ENCODE measurements around the gene RNF14.

The RNF14 gene

GRCh38 chr5:142012792-142013388 lies 44.0 kb downstream of the RNF14 start, which contains the start of gene GNPDA1:
Gene GNPDA1 (minus strand): TSS chr5:142013027. CDS start chr5:142012035, 992 bp downstream.
- H3K27me3 ChIP-seq (ENCODE audit: insufficient read depth, low read length) = no peaks in the 10 kb centered on the region
- peaks cover 12% of the 10 kb centered on the region for H3K36me3 ChIP-seq (ENCODE audit: insufficient read depth, low read length)
- H3K9me3 ChIP-seq (ENCODE audit: low read length) = no peaks in the 10 kb centered on the region
- no peaks in the 10 kb centered on the region for H4K20me1 ChIP-seq (ENCODE audit: insufficient read depth, low read length)
- H3K27ac ChIP-seq (ENCODE audit: low read depth, low read length, poor library complexity, severe bottlenecking) = no peak within 1 kb of the TSS
- peak within 1 kb of the TSS; percentile 87 for H3K4me3 ChIP-seq (ENCODE audit: low read depth, low read length, poor library complexity, severe bottlenecking)
- H2AFZ ChIP-seq (ENCODE audit: low read length) = peak within 1 kb of the TSS; percentile 99
- peak within 1 kb of the TSS; percentile 98 for H3K4me2 ChIP-seq (ENCODE audit: low read length)
- no peaks in the 10 kb centered on the region for H3F3A ChIP-seq (ENCODE audit: insufficient read depth, low read length)
- TF ChIP-seq CTCF (IDR thresholded peaks at IDR 0.05; ENCODE audit: low read length) (no peak), EZH2 (IDR thresholded peaks at IDR 0.05; ENCODE audit: borderline replicate concordance, low read length) (no peak)
- H3K4me1 ChIP-seq (ENCODE audit: insufficient read depth, low read length, severe bottlenecking) = peaks cover 12% of the 10 kb centered on the region
- H3K9ac ChIP-seq (ENCODE audit: low read length) = peak within 1 kb of the TSS; percentile 84
- no peaks in the 10 kb centered on the region for H3K9me2 ChIP-seq (ENCODE audit: low read depth, low read length)
- no peaks in the 10 kb centered on the region for H3K79me2 ChIP-seq (ENCODE audit: insufficient read depth, low read length)

DNA sequence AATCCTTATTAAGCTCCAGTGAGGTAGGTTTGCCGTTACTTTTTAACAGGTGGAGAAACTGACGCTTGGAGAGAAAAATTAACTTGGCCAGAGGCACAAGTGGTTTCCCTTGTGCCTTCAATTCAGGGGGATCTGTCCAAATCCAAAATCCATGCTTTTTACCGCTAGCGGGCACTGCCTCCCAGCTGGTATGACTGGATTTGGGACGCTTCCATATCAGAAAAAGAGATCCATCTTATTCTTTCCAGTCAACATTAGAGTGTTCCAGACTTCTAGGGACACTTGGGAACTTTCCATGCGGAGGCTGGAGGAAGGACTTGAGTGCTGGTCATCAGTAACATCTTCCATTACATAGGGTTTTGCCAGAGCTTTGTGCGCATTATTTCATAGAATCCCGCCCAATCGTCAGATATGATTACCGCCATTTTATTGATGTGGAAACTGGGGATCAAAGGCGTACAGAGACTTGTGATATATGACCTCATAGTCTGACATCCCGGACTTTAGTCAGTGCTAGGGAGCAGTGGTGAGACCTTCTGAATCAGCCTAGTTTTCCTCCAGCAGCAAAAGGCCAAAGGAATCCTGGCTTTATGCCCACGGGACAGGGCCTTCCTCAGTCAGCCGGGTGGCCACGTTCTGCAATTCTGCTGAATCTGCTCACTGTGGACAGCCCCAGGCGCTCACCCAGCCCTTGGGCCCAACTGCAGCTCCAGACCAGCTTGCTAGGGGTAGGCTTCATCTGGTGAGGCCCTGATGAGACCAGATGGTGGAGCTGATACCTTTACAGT lies 45.0 kb downstream of the RNF14 start:
- no peak overlapping the region for H2AFZ ChIP-seq (ENCODE audit: low read length)
- no peaks in the 10 kb centered on the region for H4K20me1 ChIP-seq (ENCODE audit: insufficient read depth, low read length)
- no peak overlapping the region for H3K9ac ChIP-seq (ENCODE audit: low read length)
- no peaks in the 10 kb centered on the region for H3F3A ChIP-seq (ENCODE audit: insufficient read depth, low read length)
- no peaks in the 10 kb centered on the region for H3K27me3 ChIP-seq (ENCODE audit: insufficient read depth, low read length)
- H3K4me3 ChIP-seq (ENCODE audit: low read depth, low read length, poor library complexity, severe bottlenecking) = no peak overlapping the region
- H3K9me2 ChIP-seq (ENCODE audit: low read depth, low read length) = no peaks in the 10 kb centered on the region
- H3K79me2 ChIP-seq (ENCODE audit: insufficient read depth, low read length) = no peaks in the 10 kb centered on the region
- H3K27ac ChIP-seq (ENCODE audit: low read depth, low read length, poor library complexity, severe bottlenecking) = no peak overlapping the region
- no peak overlapping the region; the same call in 1 of the 2 replicates for H3K4me2 ChIP-seq (ENCODE audit: low read length)
- no peaks in the 10 kb centered on the region for H3K9me3 ChIP-seq (ENCODE audit: low read length)
- peaks cover 12% of the 10 kb centered on the region for H3K4me1 ChIP-seq (ENCODE audit: insufficient read depth, low read length, severe bottlenecking)
- H3K36me3 ChIP-seq (ENCODE audit: insufficient read depth, low read length) = peaks cover 3% of the 10 kb centered on the region
- no peak for TF ChIP-seq CTCF (IDR thresholded peaks at IDR 0.05; ENCODE audit: low read length)

GRCh38 chr5:142014911-142015584 lies 46.1 kb downstream of the RNF14 start:
- H3F3A ChIP-seq (ENCODE audit: insufficient read depth, low read length) = no peaks in the 10 kb centered on the region
- no peak overlapping the region for H3K4me3 ChIP-seq (ENCODE audit: low read depth, low read length, poor library complexity, severe bottlenecking)
- H3K9ac ChIP-seq (ENCODE audit: low read length) = no peak overlapping the region
- H3K27me3 ChIP-seq (ENCODE audit: insufficient read depth, low read length) = no peaks in the 10 kb centered on the region
- TF ChIP-seq EZH2 (IDR thresholded peaks at IDR 0.05; ENCODE audit: borderline replicate concordance, low read length) (no peak), CTCF (IDR thresholded peaks at IDR 0.05; ENCODE audit: low read length) (peak; percentile 67)
- H3K9me2 ChIP-seq (ENCODE audit: low read depth, low read length) = no peaks in the 10 kb centered on the region
- H4K20me1 ChIP-seq (ENCODE audit: insufficient read depth, low read length) = no peaks in the 10 kb centered on the region
- peaks cover 12% of the 10 kb centered on the region for H3K4me1 ChIP-seq (ENCODE audit: insufficient read depth, low read length, severe bottlenecking)
- 0 out of 2 replicates have a peak, but pooled peaks cover under 1% of the 10 kb centered on the region for H3K9me3 ChIP-seq (ENCODE audit: low read length)
- no peak overlapping the region for H2AFZ ChIP-seq (ENCODE audit: low read length)
- H3K79me2 ChIP-seq (ENCODE audit: insufficient read depth, low read length) = no peaks in the 10 kb centered on the region
- H3K36me3 ChIP-seq (ENCODE audit: insufficient read depth, low read length) = no peaks in the 10 kb centered on the region
- H3K27ac ChIP-seq (ENCODE audit: low read depth, low read length, poor library complexity, severe bottlenecking) = no peak overlapping the region
- no peak overlapping the region for H3K4me2 ChIP-seq (ENCODE audit: low read length)

All from OCI-LY1 (cell line).